OCI-LY7 (cell line): ENCODE data around the gene ARL6IP6. TPM values are rescaled to one million over a fixed set of nuclear protein-coding genes. Genes with fewer than 3 reads are reported as not detected.
"Not testable (repeated sequence)": the region's sequence is repeated elsewhere in the genome, so short reads cannot be mapped to it uniquely, and the experiment has no call there.

Experiments
- BruUV-seq: library from RNA; stranded (reverse); fragments of 400-500 nt; replicated peaks from 2 replicates; lab custom pipeline; 2021; lab: Mats Ljungman, UMichigan
- CTCF ChIA-PET: fragments of 300-600 bp; sonication (Branson Sonifier 250); formaldehyde crosslinking; loops from one replicate; lab custom pipeline; 2022; ENCODE audit warnings: antibody characterized with exemption; ENCODE audit not compliant: unreplicated experiment; lab: Charles Lee
- POLR2A ChIA-PET: fragments of 300-600 bp; sonication (Branson Sonifier 250); formaldehyde crosslinking; loops from one replicate; lab custom pipeline; 2022; ENCODE audit warnings: antibody characterized with exemption; lab: Charles Lee
- DNase-seq: peaks from one replicate; pipeline ENCODE4 v3.0.0-alpha.2; 2015; ENCODE audit warnings: low spot score
- H2AFZ ChIP-seq: fragments of 200-600 bp; sonication (generic), shearing (Covaris generic); 2 replicates; pipeline ENCODE4 v1.6.1; 2014; ENCODE audit warnings: mild to moderate bottlenecking, antibody characterized with exemption, low read length, moderate library complexity
- H3K27ac ChIP-seq: fragments of 200-600 bp; sonication (generic); 2 replicates; pipeline ENCODE4 v1.5.1; 2014; ENCODE audit warnings: mixed run types, low read depth, mild to moderate bottlenecking, moderate library complexity, low read length, inconsistent platforms; ENCODE audit not compliant: poor library complexity, severe bottlenecking
- H3K36me3 ChIP-seq: fragments of 200-600 bp; sonication (generic); 2 replicates; pipeline ENCODE4 v1.6.1; 2014; ENCODE audit warnings: mild to moderate bottlenecking, antibody characterized with exemption, low read length, moderate library complexity, mixed read lengths; ENCODE audit not compliant: insufficient read depth
- H3K4me1 ChIP-seq: fragments of 200-600 bp; sonication (generic); 2 replicates; pipeline ENCODE4 v1.5.1; 2014; ENCODE audit warnings: mild to moderate bottlenecking, low read length; ENCODE audit not compliant: insufficient read depth, poor library complexity, severe bottlenecking
- H3K4me2 ChIP-seq: fragments of 200-600 bp; sonication (generic); 2 replicates; pipeline ENCODE4 v1.6.1; 2014; ENCODE audit warnings: mild to moderate bottlenecking, low read length
- H3K4me3 ChIP-seq: fragments of 200-600 bp; sonication (generic); 2 replicates; pipeline ENCODE4 v1.5.1; 2014; ENCODE audit warnings: mild to moderate bottlenecking, low read depth, low read length; ENCODE audit not compliant: poor library complexity, severe bottlenecking
- H3K79me2 ChIP-seq: fragments of 200-600 bp; sonication (generic); 2 replicates; pipeline ENCODE4 v1.6.1; 2016; ENCODE audit warnings: low read depth, mild to moderate bottlenecking, low read length, moderate library complexity, mixed read lengths; ENCODE audit not compliant: insufficient read depth
- H3K9me2 ChIP-seq: fragments of 200-600 bp; sonication (generic); 2 replicates; pipeline ENCODE4 v1.6.1; 2016; ENCODE audit warnings: mild to moderate bottlenecking, low read length, mixed read lengths; ENCODE audit not compliant: insufficient read depth
- H3K9me3 ChIP-seq: fragments of 200-600 bp; sonication (generic); 2 replicates; pipeline ENCODE4 v1.6.1; 2014; ENCODE audit warnings: mild to moderate bottlenecking, mixed run types, low read length, mixed read lengths
- H4K20me1 ChIP-seq: fragments of 200-600 bp; sonication (generic); 2 replicates; pipeline ENCODE4 v1.6.1; 2014; ENCODE audit warnings: mild to moderate bottlenecking, antibody characterized with exemption, low read length, moderate library complexity, mixed read lengths; ENCODE audit not compliant: insufficient read depth
- CTCF ChIP-seq: fragments of 200-600 bp; sonication (generic); conservative IDR thresholded peaks from 2 replicates; pipeline ENCODE4 v1.5.1; 2014; ENCODE audit warnings: mild to moderate bottlenecking, antibody characterized with exemption, low read length, moderate library complexity, mixed read lengths
- EZH2phosphoT487 ChIP-seq: fragments of 200-600 bp; sonication (generic); IDR thresholded peaks from 2 replicates; pipeline ENCODE4 v1.6.1; 2018; ENCODE audit warnings: low read depth, borderline replicate concordance, mild to moderate bottlenecking, mixed run types, antibody characterized with exemption, low read length, moderate library complexity, mixed read lengths
- intact Hi-C: fragments of 100-400 bp; cut with micrococcal nuclease; formaldehyde crosslinking; loops from one replicate; pipeline ENCODE4 v1.10.0; 2022; ENCODE audit not compliant: unreplicated experiment
- total RNA-seq, 2 experiments: library from RNA; depleted of rRNA in 1 of 2; stranded (reverse); fragments of >200 nt in 1 of 2; shearing (Covaris generic) in 1 of 2; gene quantifications; 2 replicates each; pipeline ENCODE4 v1.2.3, GENCODE V29; 2014 to 2022

The ARL6IP6 gene
- total RNA-seq, 2 experiments from 2014 or later: 34.6 to 61.8 TPM

- intact Hi-C loops: no loop called here
- peaks cover 12% of the 10 kb centered on the region; the same call in 1 of the 2 replicates for H3K9me3 ChIP-seq
- H3K36me3 ChIP-seq: peaks cover 91% of the 10 kb centered on the region
- H3K4me2 ChIP-seq: no peak overlapping the region
- H2AFZ ChIP-seq: no peak overlapping the region
- no peaks in the 10 kb centered on the region for H3K9me2 ChIP-seq
- H4K20me1 ChIP-seq: 0 out of 2 replicates have a peak, but pooled peaks cover 4% of the 10 kb centered on the region
- ChIA-PET CTCF (interaction anchor here (1.0 to 1.1 kb wide), 3 partner anchors 8 to 78 kb away, joined by 3 to 5 read pairs (median 3); no protein-coding TSS in a partner anchor), POLR2A (interaction anchor here (0.6 to 2.7 kb wide), 9 partner anchors 12 to 459 kb away, joined by 3 to 12 read pairs (median 3); no protein-coding TSS in a partner anchor)
- peak; percentile 33 for DNase-seq
- H3K4me3 ChIP-seq: no peak overlapping the region
- BruUV-seq: no TSS peak
- H3K27ac ChIP-seq: no peak overlapping the region
- peaks cover 56% of the 10 kb centered on the region; the same call in 1 of the 2 replicates for H3K79me2 ChIP-seq
- TF ChIP-seq CTCF (peak; percentile 77), EZH2phosphoT487 (no peak)
- no peaks in the 10 kb centered on the region for H3K4me1 ChIP-seq
Measured at GRCh38 chr2:152743002-152743401, 24.6 kb downstream of the ARL6IP6 start.

DNA sequence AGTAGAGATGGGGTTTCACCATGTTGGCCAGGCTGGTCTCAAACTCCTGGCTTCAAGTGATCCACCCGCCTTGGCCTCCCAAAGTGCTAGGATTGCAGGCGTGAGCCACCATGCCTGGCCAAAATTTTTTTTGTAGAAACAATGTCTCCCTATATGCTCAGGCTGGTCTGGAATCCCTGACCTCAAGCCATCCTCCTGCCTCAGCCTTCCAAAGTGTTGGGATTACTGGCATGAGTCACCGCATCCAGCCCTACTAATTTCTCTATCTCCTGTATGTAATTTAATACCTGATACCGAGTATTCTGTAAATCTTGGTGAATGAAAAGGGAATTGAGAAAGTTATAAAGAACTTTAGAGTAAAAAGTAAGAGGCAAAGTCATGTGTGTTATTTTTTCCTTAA is 29.3 kb downstream of the ARL6IP6 start:
- H3K9me2 ChIP-seq, DNase-seq, H3K4me3 ChIP-seq, intact Hi-C loops, CTCF ChIA-PET, H3K4me2 ChIP-seq, H4K20me1 ChIP-seq, H3K9me3 ChIP-seq, BruUV-seq, H3K4me1 ChIP-seq, H2AFZ ChIP-seq, H3K27ac ChIP-seq, POLR2A ChIA-PET: not testable (repeated sequence)
- Histone ChIP-seq H3K79me2 (peaks cover 39% of the 10 kb centered on the region; the same call in 1 of the 2 replicates), H3K36me3 (peaks cover 94% of the 10 kb centered on the region)

DNA sequence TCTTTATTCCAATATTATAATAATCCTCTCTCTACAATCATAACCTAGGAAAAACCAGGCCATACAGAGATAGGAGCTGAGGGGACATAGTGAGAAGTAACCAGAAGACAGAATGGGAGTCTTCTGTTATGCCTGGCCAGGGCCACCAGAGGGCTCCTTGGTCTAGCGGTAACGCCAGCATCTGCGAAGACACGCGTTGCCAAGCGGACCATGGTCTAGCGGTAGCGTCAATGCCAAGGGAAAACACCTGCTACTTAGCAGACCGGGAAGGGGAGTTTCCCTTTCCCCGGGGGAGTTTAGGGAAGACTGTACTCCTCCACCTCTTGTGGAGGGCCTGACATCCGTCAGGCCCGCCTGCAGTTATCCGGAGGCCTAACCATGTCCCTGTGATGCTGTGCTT is 36.6 kb downstream of the ARL6IP6 start:
- Histone ChIP-seq H3K4me2 (no peak overlapping the region), H3K9me3 (no peaks in the 10 kb centered on the region; the same call in 1 of the 2 replicates), H4K20me1 (no peaks in the 10 kb centered on the region), H3K9me2 (no peaks in the 10 kb centered on the region), H3K4me1 (no peaks in the 10 kb centered on the region), H3K36me3 (peaks cover 96% of the 10 kb centered on the region), H3K79me2 (peaks cover 18% of the 10 kb centered on the region; the same call in 1 of the 2 replicates), H3K27ac (no peak overlapping the region), H3K4me3 (no peak overlapping the region), H2AFZ (no peak overlapping the region)
- intact Hi-C loops: no loop called here
- ChIA-PET CTCF (no interaction called here), POLR2A (no interaction called here)
- no TSS peak for BruUV-seq
- TF ChIP-seq EZH2phosphoT487 (no peak), CTCF (peak; percentile 50)
- DNase-seq: no peak
